Measurements from ENCODE around the gene PVALEF.

Gene PVALEF

DNA sequence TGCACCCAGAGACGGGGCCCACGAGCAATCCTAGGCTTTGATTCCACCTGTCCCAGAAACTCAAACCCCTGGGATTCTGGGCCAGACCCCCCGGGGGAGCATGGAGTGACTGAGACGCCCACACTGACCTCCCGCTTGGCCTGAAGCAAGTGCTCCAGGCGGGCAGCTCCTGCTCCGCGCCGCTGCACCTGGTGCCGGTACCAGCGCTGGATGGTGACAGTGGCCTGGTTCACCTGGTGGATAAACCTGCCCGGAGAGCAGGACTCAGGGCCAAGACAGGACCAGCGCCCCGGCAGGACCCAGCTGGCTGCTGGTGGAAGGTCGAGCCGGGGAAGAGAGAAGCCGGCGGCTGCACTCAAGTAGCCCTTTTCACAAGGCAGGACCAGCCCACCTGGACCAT lies 34.9 kb downstream of the PVALEF start:
- no peak for DNase-seq (ENCODE audit: low read depth in 1 of 2, low spot score in 1 of 2)

DNA sequence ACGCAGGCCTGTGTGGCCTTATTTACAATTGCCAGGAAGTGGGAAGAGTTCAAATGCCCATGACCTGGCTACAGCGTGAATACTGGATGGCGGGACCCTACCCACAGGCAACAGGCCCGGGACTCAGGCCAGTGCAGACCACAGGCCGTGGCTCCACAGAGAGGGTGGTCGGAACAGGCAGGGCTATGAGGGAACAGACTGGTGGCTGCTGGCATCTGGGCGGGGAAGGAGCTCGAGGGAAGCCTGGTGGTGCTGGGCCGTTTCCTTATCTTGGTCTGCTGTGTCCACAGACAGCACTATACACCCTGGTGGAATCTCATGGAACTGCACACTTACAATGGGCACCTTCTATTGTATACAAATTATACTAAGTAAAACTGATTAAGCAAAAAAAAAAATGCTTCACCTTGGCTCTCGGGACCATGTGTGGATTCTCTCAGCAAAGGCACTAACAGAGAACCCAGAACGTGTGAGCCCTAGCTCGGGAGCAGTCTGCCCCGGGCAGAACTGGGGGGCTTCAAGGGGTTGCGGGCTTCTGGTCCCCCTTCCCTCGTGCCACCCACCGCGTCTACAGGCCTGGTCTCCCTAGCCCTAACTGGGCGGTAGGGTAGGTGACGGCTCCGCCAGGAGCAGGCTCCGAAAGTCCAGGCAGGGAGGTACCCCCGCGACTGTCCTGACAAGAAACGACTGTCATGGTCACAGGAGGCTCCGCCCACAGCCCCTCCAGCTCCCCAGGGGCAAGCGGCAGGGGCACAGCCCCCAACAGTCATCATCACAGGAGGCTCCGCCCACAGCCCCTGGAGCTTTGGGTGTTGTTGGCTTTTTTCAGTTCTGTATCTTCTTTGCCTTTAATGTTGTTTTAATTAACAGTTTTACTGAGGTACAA lies 35.6 kb downstream of the PVALEF start:
- DNase-seq (ENCODE audit: low read depth in 1 of 2, low spot score in 1 of 2) = peak; percentile 47 to 84
- TF ChIP-seq, protein P1, sequence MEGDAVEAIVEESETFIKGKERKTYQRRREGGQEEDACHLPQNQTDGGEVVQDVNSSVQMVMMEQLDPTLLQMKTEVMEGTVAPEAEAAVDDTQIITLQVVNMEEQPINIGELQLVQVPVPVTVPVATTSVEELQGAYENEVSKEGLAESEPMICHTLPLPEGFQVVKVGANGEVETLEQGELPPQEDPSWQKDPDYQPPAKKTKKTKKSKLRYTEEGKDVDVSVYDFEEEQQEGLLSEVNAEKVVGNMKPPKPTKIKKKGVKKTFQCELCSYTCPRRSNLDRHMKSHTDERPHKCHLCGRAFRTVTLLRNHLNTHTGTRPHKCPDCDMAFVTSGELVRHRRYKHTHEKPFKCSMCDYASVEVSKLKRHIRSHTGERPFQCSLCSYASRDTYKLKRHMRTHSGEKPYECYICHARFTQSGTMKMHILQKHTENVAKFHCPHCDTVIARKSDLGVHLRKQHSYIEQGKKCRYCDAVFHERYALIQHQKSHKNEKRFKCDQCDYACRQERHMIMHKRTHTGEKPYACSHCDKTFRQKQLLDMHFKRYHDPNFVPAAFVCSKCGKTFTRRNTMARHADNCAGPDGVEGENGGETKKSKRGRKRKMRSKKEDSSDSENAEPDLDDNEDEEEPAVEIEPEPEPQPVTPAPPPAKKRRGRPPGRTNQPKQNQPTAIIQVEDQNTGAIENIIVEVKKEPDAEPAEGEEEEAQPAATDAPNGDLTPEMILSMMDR (IDR thresholded peaks at IDR 0.05; ENCODE audit: insufficient read depth, low read length) = peak; percentile 65
- TF ChIP-seq, protein P2, sequence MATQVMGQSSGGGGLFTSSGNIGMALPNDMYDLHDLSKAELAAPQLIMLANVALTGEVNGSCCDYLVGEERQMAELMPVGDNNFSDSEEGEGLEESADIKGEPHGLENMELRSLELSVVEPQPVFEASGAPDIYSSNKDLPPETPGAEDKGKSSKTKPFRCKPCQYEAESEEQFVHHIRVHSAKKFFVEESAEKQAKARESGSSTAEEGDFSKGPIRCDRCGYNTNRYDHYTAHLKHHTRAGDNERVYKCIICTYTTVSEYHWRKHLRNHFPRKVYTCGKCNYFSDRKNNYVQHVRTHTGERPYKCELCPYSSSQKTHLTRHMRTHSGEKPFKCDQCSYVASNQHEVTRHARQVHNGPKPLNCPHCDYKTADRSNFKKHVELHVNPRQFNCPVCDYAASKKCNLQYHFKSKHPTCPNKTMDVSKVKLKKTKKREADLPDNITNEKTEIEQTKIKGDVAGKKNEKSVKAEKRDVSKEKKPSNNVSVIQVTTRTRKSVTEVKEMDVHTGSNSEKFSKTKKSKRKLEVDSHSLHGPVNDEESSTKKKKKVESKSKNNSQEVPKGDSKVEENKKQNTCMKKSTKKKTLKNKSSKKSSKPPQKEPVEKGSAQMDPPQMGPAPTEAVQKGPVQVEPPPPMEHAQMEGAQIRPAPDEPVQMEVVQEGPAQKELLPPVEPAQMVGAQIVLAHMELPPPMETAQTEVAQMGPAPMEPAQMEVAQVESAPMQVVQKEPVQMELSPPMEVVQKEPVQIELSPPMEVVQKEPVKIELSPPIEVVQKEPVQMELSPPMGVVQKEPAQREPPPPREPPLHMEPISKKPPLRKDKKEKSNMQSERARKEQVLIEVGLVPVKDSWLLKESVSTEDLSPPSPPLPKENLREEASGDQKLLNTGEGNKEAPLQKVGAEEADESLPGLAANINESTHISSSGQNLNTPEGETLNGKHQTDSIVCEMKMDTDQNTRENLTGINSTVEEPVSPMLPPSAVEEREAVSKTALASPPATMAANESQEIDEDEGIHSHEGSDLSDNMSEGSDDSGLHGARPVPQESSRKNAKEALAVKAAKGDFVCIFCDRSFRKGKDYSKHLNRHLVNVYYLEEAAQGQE (IDR thresholded peaks at IDR 0.05; ENCODE audit: insufficient replicate concordance, low read depth) = no peak
- TF ChIP-seq POLR2AphosphoS5 (IDR thresholded peaks at IDR 0.05; ENCODE audit: low read depth) = no peak
- TF ChIP-seq GABPA (IDR thresholded peaks at IDR 0.05; ENCODE audit: low read depth) = no peak
- no peak for TF ChIP-seq SPI1 (IDR thresholded peaks at IDR 0.05; ENCODE audit: borderline replicate concordance, low read depth)
- Histone ChIP-seq H3K4me3 (replicated peaks; ENCODE audit: insufficient read depth, low read length) (no peak overlapping the region), H3K27ac (replicated peaks) (no peak overlapping the region), H3K27me3 (ENCODE audit: insufficient read depth, poor library complexity, severe bottlenecking) (no peaks in the 10 kb centered on the region)

More for the DNA sequence above, 34.9 kb downstream of the PVALEF start:
- no peak overlapping the region for H3K4me3 ChIP-seq (replicated peaks; ENCODE audit: insufficient read depth, low read length)
- TF ChIP-seq, protein P1 (IDR thresholded peaks at IDR 0.05; ENCODE audit: insufficient read depth, low read length) = no peak
- no peak for TF ChIP-seq POLR2AphosphoS5 (IDR thresholded peaks at IDR 0.05; ENCODE audit: low read depth)
- TF ChIP-seq GABPA (IDR thresholded peaks at IDR 0.05; ENCODE audit: low read depth) = no peak
- TF ChIP-seq, protein P2 (IDR thresholded peaks at IDR 0.05; ENCODE audit: insufficient replicate concordance, low read depth) = no peak
- no peak for TF ChIP-seq SPI1 (IDR thresholded peaks at IDR 0.05; ENCODE audit: borderline replicate concordance, low read depth)
- H3K27ac ChIP-seq (replicated peaks) = no peak overlapping the region
- no peaks in the 10 kb centered on the region for H3K27me3 ChIP-seq (ENCODE audit: insufficient read depth, poor library complexity, severe bottlenecking)

DNA sequence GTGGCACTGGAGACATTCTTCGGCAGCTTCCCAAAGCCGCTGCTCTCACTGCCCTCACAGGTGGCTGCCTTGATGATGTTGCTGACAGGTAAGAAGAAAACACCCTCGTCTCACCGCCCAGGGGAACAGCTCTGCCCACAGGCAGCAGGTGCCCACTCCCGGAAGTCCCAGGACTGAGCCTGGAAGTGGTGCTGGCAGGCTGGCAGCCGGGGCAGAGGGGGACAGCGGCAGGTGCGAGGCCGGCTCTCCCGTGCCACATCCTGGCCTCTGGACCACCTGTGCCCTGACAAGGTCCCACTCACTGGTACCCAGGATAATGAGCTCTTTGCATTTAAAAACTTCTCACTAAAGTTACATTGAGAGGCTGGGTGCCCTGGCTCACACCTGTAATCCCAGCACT lies 37.0 kb downstream of the PVALEF start:
- Histone ChIP-seq H3K4me3 (replicated peaks; ENCODE audit: insufficient read depth, low read length) (no peak overlapping the region), H3K27me3 (ENCODE audit: insufficient read depth, poor library complexity, severe bottlenecking) (no peaks in the 10 kb centered on the region), H3K27ac (replicated peaks) (no peak overlapping the region)
- TF ChIP-seq SPI1 (IDR thresholded peaks at IDR 0.05; ENCODE audit: borderline replicate concordance, low read depth) = no peak
- TF ChIP-seq, protein P1 (IDR thresholded peaks at IDR 0.05; ENCODE audit: insufficient read depth, low read length) = no peak
- DNase-seq (ENCODE audit: low read depth in 1 of 2, low spot score in 1 of 2) = no peak
